HL-60 (cell line): ENCODE results near the gene CPTP.
A peak's percentile ranks its signal among the peaks of the same experiment; 100 is the strongest.

Experiments used
- DNase-seq, 2 experiments: peaks; one replicate each; pipeline ENCODE4 v3.0.0-alpha.2; 2010 to 2020; ENCODE audit warnings: low read depth in 1 of 2, low spot score in 1 of 2
- H3K27ac ChIP-seq: fragments of 250-450 bp; sonication (Bioruptor Pico); replicated peaks from 2 replicates; pipeline ENCODE4 v1.5.1; 2020; ENCODE audit warnings: mild to moderate bottlenecking, moderate library complexity
- H3K27me3 ChIP-seq: fragments of 250-450 bp; sonication (Bioruptor Pico); 2 replicates; pipeline ENCODE4 v1.5.1; 2021; ENCODE audit warnings: mild to moderate bottlenecking, moderate library complexity; ENCODE audit not compliant: insufficient read depth, poor library complexity, severe bottlenecking
- H3K4me3 ChIP-seq: replicated peaks from 2 replicates; pipeline ENCODE4 v1.5.1; 2011; ENCODE audit warnings: mild to moderate bottlenecking, control low read depth, low read length; ENCODE audit not compliant: insufficient read depth
- CTCF ChIP-seq: IDR thresholded peaks from one replicate; pipeline ENCODE4 v1.5.1; 2011; ENCODE audit warnings: low read length, control low read depth, inconsistent platforms; ENCODE audit not compliant: insufficient read depth
- GABPA ChIP-seq: IDR thresholded peaks from 2 replicates; pipeline ENCODE4 v1.6.1; 2012; ENCODE audit warnings: low read depth
- POLR2AphosphoS5 ChIP-seq: IDR thresholded peaks from 2 replicates; pipeline ENCODE4 v1.6.1; 2012; ENCODE audit warnings: low read depth
- REST ChIP-seq: IDR thresholded peaks from 2 replicates; pipeline ENCODE4 v1.6.1; 2012; ENCODE audit warnings: low read depth; ENCODE audit not compliant: insufficient replicate concordance
- SPI1 ChIP-seq: IDR thresholded peaks from 2 replicates; pipeline ENCODE4 v1.6.1; 2012; ENCODE audit warnings: low read depth, mild to moderate bottlenecking, borderline replicate concordance

CPTP gene

GRCh38 chr1:1349256-1350012, 24.8 kb downstream of the CPTP start, which contains the start of gene DVL1:
DVL1 (minus strand) TSS chr1:1349418; CDS start chr1:1349065, 353 bp downstream.
- peak within 1 kb of the TSS; percentile 56 for H3K27ac ChIP-seq
- H3K27me3 ChIP-seq, result peaks cover 29% of the 10 kb centered on the region
- TF ChIP-seq CTCF (peak; percentile 18), GABPA (no peak)
- peak within 1 kb of the TSS; percentile 71 for H3K4me3 ChIP-seq
- peak; percentile 51 to 62 for DNase-seq

GRCh38 chr1:1351511-1352427, 27.2 kb downstream of the CPTP start:
- Histone ChIP-seq H3K27me3 (peaks cover 33% of the 10 kb centered on the region), H3K4me3 (no peak overlapping the region), H3K27ac (no peak overlapping the region)
- DNase-seq, result no peak
- TF ChIP-seq REST, result no peak
- 0 out of 2 replicates have a peak, but pooled peaks have one; percentile 22 for TF ChIP-seq POLR2AphosphoS5

GRCh38 chr1:1352786-1353388, 28.3 kb downstream of the CPTP start:
- H3K27me3 ChIP-seq, result peaks cover 44% of the 10 kb centered on the region
- DNase-seq, result no peak
- no peak overlapping the region for H3K4me3 ChIP-seq
- TF ChIP-seq SPI1 (no peak), GABPA (no peak), CTCF (no peak), POLR2AphosphoS5 (no peak), REST (no peak)
- no peak overlapping the region for H3K27ac ChIP-seq
